Measurements from ENCODE around the gene GABRG1.

DNA sequence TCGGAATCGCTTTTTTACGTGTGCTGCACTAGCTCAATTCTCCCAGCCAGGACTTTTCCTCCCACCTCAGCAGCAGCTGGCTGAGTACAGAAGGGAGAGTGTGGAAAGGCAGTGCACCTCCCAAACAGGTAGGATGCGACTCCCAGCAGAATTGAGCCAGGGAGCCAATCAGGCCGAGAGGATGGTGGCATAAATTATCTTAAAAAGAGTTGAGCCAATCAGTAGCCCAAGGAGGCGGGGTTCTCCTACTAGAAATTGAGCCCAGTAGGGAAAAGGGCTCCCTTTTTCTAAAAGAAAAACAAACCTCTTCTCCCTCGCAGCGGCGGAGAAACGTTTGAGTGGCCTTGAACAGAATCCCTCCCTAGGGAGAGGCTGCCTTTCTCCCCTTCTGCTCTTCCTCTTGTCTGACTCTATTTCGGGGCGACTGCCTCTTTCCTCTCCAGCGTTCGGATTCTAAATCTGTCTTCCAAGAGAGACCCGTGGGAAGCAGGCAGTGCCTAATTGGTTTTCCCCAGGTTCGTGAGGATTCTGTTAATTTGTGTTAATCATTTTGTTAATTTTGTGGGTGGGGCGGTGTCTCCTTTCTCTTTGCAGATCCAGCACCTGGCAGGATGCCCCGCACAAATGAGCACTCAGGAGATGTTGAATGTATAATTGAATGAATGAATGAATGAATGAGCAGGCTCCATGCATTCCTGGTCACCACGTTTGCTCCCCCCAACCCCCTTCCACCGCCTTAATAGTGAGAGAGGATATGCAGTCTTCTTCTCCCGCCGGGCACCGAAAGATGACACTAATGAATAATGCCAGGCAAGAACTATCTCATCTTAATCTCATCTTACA, at the start of gene GABRG1:
- TF ChIP-seq POLR2A (IDR thresholded peaks at IDR 0.05) (no peak), CTCF (IDR thresholded peaks at IDR 0.05) (no peak)
